Measurements from ENCODE around the gene SENP1. TPM values are rescaled to one million over a fixed set of nuclear protein-coding genes. Genes with fewer than 3 reads are reported as not detected.

Gene SENP1
- total RNA-seq, 1 donor from 2014 or later: 13.4 TPM

GRCh38 chr12:47995981-47996401 is 109.9 kb downstream of the SENP1 start:
- no peak for ATAC-seq

- no peak for ATAC-seq
These were observed 112.4 kb downstream of the SENP1 start for GRCh38 chr12:47993491-47993890.

Other genes starting within 250 kb of the SENP1 start
- gene VDR, start 201.1 kb downstream of the SENP1 start, total RNA-seq: 18.0 TPM
- gene TMEM106C, start 142.5 kb downstream of the SENP1 start, total RNA-seq: 45.4 TPM
- not detected for gene COL2A1, start 101.6 kb downstream of the SENP1 start, total RNA-seq
- gene PFKM, start 13.3 kb upstream of the SENP1 start, total RNA-seq: 24.7 TPM
- 24.7 TPM for gene ASB8, start 51.4 kb upstream of the SENP1 start, total RNA-seq
- gene CCDC184, start 77.6 kb upstream of the SENP1 start, total RNA-seq: 0.20 TPM
- not detected for gene OR10AD1, start 97.2 kb upstream of the SENP1 start, total RNA-seq
- gene ZNF641, start 244.8 kb upstream of the SENP1 start, total RNA-seq: 6.5 TPM

Measured in esophagus mucosa (tissue), 1 donor.